ENCODE measurements around the gene METTL2A. TPM values are rescaled to one million over a fixed set of nuclear protein-coding genes. Genes with fewer than 3 reads are reported as not detected.
"Not testable (repeated sequence)": the region's sequence is repeated elsewhere in the genome, so short reads cannot be mapped to it uniquely, and the experiment has no call there.

METTL2A gene
- total RNA-seq, 1 donor from 2014 or later, result 31.9 TPM

DNA sequence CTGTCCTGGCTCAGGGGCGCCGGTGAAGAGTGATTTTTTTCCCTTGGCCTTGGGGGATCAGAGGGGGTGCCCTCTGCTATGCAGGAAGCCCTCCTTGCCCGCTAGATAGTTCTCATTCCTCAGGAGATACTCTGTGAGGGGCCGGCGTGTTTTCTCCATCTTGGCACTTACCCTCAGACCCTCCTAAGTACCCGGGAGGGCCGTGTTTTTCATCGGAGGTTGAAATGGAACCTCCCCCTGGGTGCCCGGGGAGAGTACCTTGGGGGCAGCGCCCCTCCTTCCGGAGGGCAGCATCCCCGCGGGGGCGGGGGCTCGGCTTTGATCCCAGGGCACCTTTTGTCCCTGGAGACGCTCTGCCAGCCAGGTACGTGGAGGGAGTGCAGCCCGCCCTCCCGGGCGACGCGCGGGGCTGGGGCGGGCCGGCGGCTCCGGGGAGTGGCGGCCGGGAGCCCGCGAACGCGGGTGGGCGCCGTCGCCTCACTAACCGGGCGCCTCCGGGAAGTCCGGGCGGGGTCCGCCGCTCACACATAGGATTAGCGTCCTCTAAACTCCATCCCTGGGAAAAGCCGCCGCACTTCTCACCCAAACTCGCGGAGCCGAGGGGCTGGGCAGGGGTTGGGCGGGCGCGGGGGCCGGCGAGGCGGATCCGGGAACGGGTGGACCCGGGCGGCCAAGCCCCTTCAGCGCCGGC is 54.2 kb downstream of the METTL2A start:
- Mint-ChIP-seq H3K27ac (peak overlapping the region; percentile 76), H3K4me1 (ENCODE audit: low read depth) (peaks cover 18% of the 10 kb centered on the region), H3K4me3 (ENCODE audit: low read depth) (peak overlapping the region; percentile 76), H3K36me3 (ENCODE audit: low read depth) (peaks cover 27% of the 10 kb centered on the region)
- DNase-seq (ENCODE audit: low spot score), result peak; percentile 19
- intact Hi-C loops (cut with micrococcal nuclease), result loop anchor here (5.0 kb wide), 1 partner anchor 56 kb away; the partner anchor contains the start of gene METTL2A
- H3K9me3 Mint-ChIP-seq; H3K27me3 Mint-ChIP-seq (ENCODE audit: low read depth): not testable (repeated sequence)

GRCh38 chr17:62478424-62478879 is 54.8 kb downstream of the METTL2A start, which contains the start of gene TLK2:
TSS of gene TLK2 (plus strand) at chr17:62478825. CDS start at chr17:62481126, 2,301 bp downstream.
- Mint-ChIP-seq H3K9me3 (no peaks in the 10 kb centered on the region), H3K4me1 (ENCODE audit: low read depth) (peaks cover 21% of the 10 kb centered on the region), H3K27me3 (ENCODE audit: low read depth) (no peaks in the 10 kb centered on the region), H3K4me3 (ENCODE audit: low read depth) (peak within 1 kb of the TSS; percentile 88), H3K36me3 (ENCODE audit: low read depth) (peaks cover 32% of the 10 kb centered on the region), H3K27ac (peak within 1 kb of the TSS; percentile 89)
- intact Hi-C loops (cut with micrococcal nuclease), result loop anchor here (5.0 kb wide), 1 partner anchor 56 kb away; the partner anchor contains the start of gene METTL2A
- DNase-seq (ENCODE audit: low spot score), result peak; percentile 71

GRCh38 chr17:62478880-62479638 is 55.4 kb downstream of the METTL2A start:
- intact Hi-C loops (cut with micrococcal nuclease), result loop anchor here (5.0 kb wide), 1 partner anchor 57 kb away; the partner anchor contains the start of gene METTL2A
- H3K4me1 Mint-ChIP-seq (ENCODE audit: low read depth), result peaks cover 21% of the 10 kb centered on the region
- H3K9me3 Mint-ChIP-seq; H3K27me3 Mint-ChIP-seq (ENCODE audit: low read depth): not testable (repeated sequence)
- H3K27ac Mint-ChIP-seq, result peak overlapping the region; percentile 89
- peak; percentile 48 for DNase-seq (ENCODE audit: low spot score)
- H3K4me3 Mint-ChIP-seq (ENCODE audit: low read depth), result peak overlapping the region; percentile 88
- H3K36me3 Mint-ChIP-seq (ENCODE audit: low read depth), result peaks cover 37% of the 10 kb centered on the region

DNA sequence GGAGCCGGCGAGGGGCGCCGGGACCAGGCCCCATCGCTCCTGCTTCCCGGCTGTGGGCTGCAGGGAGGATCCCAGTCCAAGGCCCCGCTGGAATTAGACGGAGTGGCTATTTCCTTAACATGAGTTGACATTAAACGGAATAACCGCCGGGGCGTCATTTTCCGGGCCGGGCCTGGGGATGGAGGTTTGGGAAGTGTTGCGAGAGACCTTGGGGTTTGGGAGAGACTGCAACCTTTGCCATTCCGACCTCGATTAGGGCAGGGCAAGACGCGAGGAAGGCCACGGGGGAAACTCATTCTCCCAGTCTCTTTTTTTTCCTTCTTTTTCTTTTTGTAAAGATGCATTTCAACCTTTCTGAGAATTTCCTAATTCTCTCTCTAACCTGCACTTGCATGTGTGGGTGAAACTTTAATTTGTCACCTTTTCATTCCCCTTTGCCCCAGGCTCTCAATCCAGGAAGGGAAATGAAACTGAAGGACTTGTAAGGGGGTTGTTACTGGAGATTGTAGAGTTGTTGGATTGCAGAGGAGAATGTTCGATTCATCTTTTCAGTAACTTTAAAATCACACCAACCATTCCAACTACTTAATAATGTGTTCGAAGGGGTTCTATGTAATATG is 56.1 kb downstream of the METTL2A start:
- H3K9me3 Mint-ChIP-seq; H3K27me3 Mint-ChIP-seq (ENCODE audit: low read depth): not testable (repeated sequence)
- peak overlapping the region; percentile 88 for H3K4me3 Mint-ChIP-seq (ENCODE audit: low read depth)
- H3K36me3 Mint-ChIP-seq (ENCODE audit: low read depth), result peaks cover 37% of the 10 kb centered on the region
- intact Hi-C loops (cut with micrococcal nuclease), result loop anchor here (5.0 kb wide), 1 partner anchor 57 kb away; the partner anchor contains the start of gene METTL2A
- peaks cover 21% of the 10 kb centered on the region for H3K4me1 Mint-ChIP-seq (ENCODE audit: low read depth)
- DNase-seq (ENCODE audit: low spot score), result peak; percentile 25
- H3K27ac Mint-ChIP-seq, result peak overlapping the region; percentile 89

- H3K27ac Mint-ChIP-seq, result not testable (repeated sequence)
- peaks cover 43% of the 10 kb centered on the region for H3K36me3 Mint-ChIP-seq (ENCODE audit: low read depth)
These were observed 58.9 kb downstream of the METTL2A start for GRCh38 chr17:62482553-62482952.

GRCh38 chr17:62490990-62491389 is 67.3 kb downstream of the METTL2A start:
- not testable (repeated sequence) for H3K4me1 Mint-ChIP-seq (ENCODE audit: low read depth)

More at GRCh38 chr17:62482553-62482952, 58.9 kb downstream of the METTL2A start:
- H3K9me3 Mint-ChIP-seq; H3K27me3 Mint-ChIP-seq (ENCODE audit: low read depth); intact Hi-C loops (cut with micrococcal nuclease); H3K4me3 Mint-ChIP-seq (ENCODE audit: low read depth); DNase-seq (ENCODE audit: low spot score): not testable (repeated sequence)
- peaks cover 22% of the 10 kb centered on the region for H3K4me1 Mint-ChIP-seq (ENCODE audit: low read depth)

DNA sequence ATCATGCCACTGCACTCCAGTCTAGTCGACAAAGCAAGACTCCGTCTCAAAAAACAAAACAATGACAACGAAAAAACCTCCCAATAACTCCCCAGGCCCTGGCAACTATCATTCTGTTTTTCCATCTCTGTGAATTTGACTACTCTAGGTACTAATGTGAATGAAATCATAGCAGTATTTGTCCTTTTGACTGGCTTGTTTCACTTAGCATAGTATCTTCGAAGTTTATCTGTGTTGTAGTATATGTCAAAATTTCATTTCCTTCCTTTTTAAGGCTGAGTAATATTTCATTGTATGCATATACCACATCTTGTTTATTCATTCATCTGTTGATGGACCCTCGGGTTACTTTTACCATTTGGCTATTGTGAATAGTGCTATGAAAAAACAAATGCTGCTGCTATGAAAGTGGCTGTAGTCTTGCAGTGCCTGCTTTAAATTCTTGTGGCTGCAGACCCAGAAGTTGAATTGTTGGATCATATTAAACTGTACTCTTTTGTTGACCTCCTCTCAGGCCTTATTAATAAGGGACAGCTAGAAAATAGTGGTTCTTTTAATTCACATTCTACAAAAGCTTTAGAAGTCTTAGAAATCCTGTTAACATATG is 69.5 kb downstream of the METTL2A start:
- DNase-seq (ENCODE audit: low spot score); H3K27ac Mint-ChIP-seq; H3K4me1 Mint-ChIP-seq (ENCODE audit: low read depth); H3K4me3 Mint-ChIP-seq (ENCODE audit: low read depth); H3K9me3 Mint-ChIP-seq; intact Hi-C loops (cut with micrococcal nuclease); H3K27me3 Mint-ChIP-seq (ENCODE audit: low read depth): not testable (repeated sequence)
- H3K36me3 Mint-ChIP-seq (ENCODE audit: low read depth), result peaks cover 25% of the 10 kb centered on the region

More at GRCh38 chr17:62490990-62491389, 67.3 kb downstream of the METTL2A start:
- H3K36me3 Mint-ChIP-seq (ENCODE audit: low read depth), result peaks cover 25% of the 10 kb centered on the region
- H3K4me3 Mint-ChIP-seq (ENCODE audit: low read depth); DNase-seq (ENCODE audit: low spot score); H3K27ac Mint-ChIP-seq; H3K27me3 Mint-ChIP-seq (ENCODE audit: low read depth); H3K9me3 Mint-ChIP-seq; intact Hi-C loops (cut with micrococcal nuclease): not testable (repeated sequence)

DNA sequence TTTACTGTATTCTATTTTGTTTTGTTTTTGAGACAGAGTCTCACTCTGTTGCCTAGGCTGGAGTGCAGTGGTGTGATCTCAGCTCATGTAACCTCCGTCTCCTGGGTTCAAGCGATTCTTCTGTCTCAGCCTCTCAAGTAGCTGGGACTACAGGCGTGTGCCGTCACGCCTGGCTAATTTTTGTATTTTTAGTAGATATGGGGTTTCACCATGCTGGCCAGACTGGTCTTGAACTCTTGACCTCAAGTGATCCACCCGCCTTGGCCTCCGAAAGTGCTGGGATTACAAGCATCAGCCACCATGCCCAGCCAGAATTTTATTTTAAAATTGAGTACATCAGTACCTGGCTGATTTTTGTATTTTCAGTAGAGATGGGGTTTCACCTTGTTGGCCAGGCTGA is 70.4 kb downstream of the METTL2A start:
- H3K27ac Mint-ChIP-seq; DNase-seq (ENCODE audit: low spot score); H3K27me3 Mint-ChIP-seq (ENCODE audit: low read depth); H3K4me1 Mint-ChIP-seq (ENCODE audit: low read depth); H3K4me3 Mint-ChIP-seq (ENCODE audit: low read depth); H3K9me3 Mint-ChIP-seq; intact Hi-C loops (cut with micrococcal nuclease): not testable (repeated sequence)
- peaks cover 21% of the 10 kb centered on the region for H3K36me3 Mint-ChIP-seq (ENCODE audit: low read depth)

DNA sequence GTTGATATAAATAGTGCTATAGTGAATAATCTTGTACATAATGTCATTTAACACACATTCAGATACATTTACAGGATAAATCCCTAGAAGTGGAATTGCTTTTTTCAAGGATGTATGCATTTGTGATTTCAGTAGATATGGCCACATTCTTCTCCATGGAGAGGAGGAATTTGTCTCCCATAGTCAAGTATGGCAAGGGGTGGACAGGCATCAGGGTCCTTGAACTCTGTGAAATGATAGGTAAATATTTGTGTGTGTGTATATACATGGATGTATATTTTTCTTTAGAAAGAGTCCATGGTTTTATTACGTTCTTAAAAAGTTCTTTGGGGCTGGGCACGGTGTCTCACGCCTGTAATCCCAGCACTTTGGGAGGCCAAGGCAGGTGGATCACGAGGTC is 72.6 kb downstream of the METTL2A start:
- peaks cover 18% of the 10 kb centered on the region for H3K36me3 Mint-ChIP-seq (ENCODE audit: low read depth)
- DNase-seq (ENCODE audit: low spot score); H3K4me1 Mint-ChIP-seq (ENCODE audit: low read depth); H3K27me3 Mint-ChIP-seq (ENCODE audit: low read depth); H3K9me3 Mint-ChIP-seq; intact Hi-C loops (cut with micrococcal nuclease); H3K27ac Mint-ChIP-seq; H3K4me3 Mint-ChIP-seq (ENCODE audit: low read depth): not testable (repeated sequence)

DNA sequence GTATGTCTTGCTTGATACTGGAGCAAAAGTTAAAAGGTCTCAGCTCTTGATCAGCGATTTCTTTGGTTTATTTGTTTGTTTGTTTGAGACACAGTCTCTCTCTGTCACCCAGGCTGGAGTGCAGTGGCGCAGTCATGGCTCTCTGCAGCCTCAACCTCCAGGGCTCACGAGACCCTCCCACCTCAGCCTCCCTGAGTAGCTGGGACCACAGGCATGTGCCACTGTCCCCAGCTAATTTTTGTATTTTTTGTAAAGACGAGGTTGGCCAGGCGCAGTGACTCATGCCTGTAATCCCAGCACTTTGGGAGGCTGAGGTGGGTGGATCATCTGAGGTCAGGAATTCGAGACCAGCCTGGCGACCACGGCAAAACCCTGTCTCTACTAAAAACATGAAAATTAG is 75.1 kb downstream of the METTL2A start:
- H3K27ac Mint-ChIP-seq; H3K27me3 Mint-ChIP-seq (ENCODE audit: low read depth); H3K4me3 Mint-ChIP-seq (ENCODE audit: low read depth); intact Hi-C loops (cut with micrococcal nuclease); DNase-seq (ENCODE audit: low spot score); H3K9me3 Mint-ChIP-seq; H3K36me3 Mint-ChIP-seq (ENCODE audit: low read depth); H3K4me1 Mint-ChIP-seq (ENCODE audit: low read depth): not testable (repeated sequence)

Data from activated T-helper 2 cell treated with anti-CD3 and anti-CD28 coated beads, Interferon-gamma antibody, Interleukin-2, Interleukin-4, amounts not matched to agents 10 μg/mL and 5 μg/mL and 100 μg/mL, durations not matched to agents 14 hours and 24 hours and 36 hours (primary cell).